HG03097 (cell line): ENCODE data around the gene HOXC5.

Source experiments
- ATAC-seq: cut with Tn5 transposase; IDR thresholded peaks from one replicate; pipeline ENCODE4 v1.9.1; 2021; ENCODE audit not compliant: unreplicated experiment, low FRiP score

The HOXC5 gene

DNA sequence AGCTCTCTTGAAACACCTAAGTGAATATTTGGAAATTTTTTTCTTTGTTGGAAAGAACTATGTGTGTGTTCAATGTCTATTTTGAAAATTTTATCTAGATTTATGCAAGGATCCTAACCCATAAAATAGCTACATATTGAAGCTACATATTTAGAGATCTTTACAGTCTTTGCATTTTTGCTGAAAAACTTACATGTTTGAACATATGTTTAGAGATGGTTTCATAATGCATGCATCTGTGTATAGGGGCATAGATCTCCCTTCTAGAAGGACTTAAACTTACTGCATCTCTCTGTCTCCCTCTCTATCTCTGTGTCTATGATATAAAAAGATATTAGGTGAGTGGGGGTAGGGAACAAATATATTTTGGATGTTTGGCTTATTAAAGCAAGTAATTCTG is 12.6 kb downstream of the HOXC5 start:
- no peak for ATAC-seq

- ATAC-seq = no peak
These were observed 13.1 kb downstream of the HOXC5 start for GRCh38 chr12:54045868-54046521.

DNA sequence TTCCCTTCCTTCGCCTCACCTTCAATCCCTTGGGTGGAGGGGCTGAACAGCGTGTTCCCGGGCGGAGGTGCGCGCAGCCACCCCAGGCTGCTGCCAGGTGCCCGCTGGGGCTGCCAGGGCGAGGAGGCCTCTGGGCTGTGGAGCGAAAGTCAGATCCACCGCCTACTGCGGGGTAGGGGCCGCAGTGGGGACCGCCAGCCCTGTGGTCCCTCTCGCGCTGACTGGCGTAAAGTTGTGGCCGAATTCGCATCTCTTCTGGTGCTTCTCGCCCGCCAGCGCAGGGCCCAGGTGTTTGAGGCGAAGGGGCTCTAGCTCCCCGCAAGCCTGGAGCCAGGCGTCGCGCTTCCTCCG is 13.9 kb downstream of the HOXC5 start:
- ATAC-seq = no peak

DNA sequence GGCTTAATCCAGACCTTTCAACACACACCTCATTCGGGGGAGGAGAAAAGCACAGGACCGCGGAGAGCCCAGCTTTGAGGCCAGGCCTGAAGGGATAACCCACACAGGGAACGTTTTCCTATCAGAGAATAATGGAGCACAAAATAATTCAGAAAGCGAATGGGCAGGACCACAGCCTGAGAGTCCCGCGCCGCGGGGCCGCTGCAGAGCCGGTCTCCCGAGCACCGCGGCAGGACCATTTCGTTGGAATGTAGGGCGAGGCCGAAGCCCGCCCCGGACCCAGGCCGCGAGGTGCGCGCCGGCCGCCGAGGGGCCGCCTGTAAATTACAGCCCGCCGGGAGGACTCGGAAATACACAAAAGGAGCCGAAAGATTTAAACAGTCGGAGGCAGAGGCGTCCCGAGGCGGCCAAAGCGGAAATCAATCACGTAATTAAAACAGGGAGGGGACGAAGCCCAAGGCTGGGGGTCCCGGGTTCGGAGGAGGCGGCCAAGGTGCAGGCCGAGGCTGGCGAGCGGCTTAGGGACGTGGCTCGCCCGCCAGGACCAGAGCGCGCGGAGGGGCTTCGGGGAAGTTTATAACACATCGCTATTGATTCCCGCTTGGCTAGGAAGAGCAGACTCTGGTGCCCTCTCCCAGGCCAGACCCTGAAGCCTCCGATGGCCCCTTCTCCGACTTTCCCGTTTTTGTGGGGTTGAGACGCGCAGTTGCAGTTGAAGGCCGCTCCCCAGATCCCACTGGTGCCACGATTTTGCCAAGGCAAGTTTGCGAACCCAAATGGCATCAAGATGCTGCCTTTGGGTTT is 14.5 kb downstream of the HOXC5 start:
- ATAC-seq = no peak

DNA sequence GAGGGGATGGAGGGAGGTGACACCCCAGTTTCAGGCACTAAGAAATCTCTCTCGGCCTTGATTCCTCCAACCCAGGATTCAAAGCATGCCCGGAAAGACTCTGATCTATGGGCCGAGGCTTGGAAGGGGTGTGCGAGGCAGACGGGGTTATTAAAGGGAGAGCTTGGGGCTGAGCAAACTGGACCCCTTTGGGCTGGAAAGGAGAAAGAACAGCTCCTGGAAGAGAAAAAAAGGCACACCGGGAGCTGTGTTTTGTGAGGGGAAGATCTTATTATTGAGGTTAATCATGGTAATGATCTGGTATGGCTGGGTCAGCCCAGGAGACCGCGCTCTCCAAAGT is 15.1 kb downstream of the HOXC5 start:
- ATAC-seq = no peak

GRCh38 chr12:54048406-54049093 is 15.7 kb downstream of the HOXC5 start:
- ATAC-seq = no peak

- no peak for ATAC-seq
These were observed 16.3 kb downstream of the HOXC5 start for GRCh38 chr12:54049108-54049507.

DNA sequence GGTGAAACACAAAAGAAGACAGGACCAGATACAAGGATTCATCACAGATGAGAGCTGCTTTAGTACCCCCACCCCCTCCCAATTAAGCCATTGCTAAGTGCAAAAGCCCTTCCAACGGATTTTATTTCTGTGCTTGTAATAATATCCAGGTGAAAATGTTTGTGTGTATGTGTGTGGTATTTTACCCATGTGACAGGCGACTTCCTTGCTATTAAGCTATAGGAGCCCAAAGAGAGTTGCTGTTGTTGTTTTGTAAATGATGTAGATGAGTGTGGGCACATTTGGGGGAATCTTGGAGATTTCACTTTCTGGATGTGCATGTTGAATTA is 17.6 kb downstream of the HOXC5 start:
- ATAC-seq = no peak

DNA sequence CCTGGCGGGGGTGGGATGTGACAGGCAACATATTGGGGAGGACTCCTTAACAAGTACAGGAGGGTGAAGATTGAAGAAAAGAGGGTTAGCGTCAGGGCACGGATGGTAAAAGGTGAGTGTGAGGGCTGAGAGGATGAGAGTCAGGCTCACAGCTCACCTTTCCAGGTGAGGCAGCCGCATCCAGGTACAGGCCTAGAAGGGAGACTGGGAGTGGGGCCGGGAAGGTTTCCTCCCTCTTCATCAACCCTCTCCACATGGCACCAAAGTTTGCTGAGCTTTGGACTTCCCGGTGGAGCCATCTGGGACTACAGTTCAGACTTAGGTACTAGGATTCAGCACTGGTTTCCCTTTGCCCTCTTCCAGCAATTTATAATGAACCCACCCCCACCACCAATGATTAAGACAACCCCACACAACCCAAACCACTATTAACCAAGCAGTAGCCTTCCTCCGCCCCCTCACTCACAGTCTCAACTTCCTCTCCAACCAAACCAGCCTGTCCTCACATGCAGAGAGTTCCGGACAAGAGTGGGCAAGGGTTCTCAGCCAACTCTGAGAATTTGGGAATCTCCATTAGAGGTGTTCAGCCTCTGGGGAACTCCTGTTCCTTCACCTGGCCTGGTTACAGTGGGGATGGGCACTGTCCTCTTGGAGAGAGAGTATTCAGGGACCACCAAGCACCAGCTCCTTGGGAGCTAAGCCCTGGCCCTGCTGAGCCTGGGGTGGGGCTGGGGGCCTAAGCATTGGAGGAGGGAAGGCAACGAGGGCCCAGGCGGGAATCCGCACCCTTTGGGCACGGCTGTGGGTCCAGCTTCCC is 18.4 kb downstream of the HOXC5 start:
- no peak for ATAC-seq

DNA sequence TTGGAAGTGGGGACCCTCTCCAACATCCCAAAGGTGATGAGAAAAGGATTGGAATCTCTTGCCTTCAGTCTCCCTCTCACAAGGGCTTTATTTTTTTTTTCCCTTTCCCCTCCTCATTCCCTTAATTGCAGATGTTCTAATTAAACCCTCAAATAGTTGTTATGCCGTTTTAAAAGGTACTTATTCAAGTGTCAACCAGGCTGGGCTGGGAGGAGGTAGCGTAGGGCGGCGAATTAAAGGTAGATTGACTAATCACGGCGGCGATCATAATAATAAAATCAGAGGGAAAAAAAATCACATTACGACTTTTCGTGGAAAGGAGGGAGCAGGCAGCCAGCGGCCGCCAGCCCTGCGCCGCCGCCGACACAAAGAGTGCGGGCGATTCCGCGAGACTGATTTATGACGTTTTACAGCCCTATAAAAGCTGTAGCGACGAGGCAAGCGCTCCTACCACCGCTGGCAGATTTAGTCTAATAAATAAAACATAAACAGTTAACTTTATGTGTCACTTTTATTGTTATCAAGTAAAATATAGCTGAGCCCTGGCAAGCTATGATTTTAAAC is 19.1 kb downstream of the HOXC5 start:
- no peak for ATAC-seq

GRCh38 chr12:54052438-54053002 is 19.7 kb downstream of the HOXC5 start:
- no peak for ATAC-seq

DNA sequence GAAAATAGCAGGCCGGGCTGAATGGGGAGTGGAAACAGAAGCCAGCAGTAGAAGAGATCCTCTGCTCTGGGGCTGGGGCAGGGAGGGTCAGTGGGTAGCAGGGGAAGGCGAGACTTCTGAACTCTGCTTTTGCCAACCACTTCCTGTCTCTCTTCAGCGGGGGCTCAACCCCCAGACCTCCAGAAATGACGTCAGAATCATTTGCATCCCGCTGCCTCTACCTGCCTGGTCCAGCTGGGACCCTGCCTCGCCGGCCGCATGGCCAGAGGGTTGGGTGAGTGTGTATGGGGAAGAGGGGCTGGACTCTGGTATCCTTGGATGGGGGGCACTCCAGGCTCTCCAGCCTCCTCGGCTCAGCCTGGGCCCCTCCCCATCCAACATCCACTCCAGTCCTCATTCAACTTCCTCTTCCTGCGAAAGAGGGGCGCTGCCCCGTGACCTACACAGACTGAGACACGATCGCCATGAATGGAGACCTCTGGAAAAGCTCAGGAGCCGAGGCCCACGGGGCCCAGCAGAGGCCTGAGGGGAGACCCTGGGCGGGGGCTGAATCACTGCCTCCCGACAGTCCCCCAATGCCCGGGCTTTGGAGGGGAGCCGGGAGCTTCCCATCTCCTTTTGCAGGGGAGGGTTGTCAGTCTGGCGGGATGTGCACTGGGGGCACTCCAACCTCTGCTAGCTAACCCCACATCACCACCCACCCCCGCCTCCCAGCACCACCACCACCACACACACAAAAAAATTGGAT is 20.3 kb downstream of the HOXC5 start:
- no peak for ATAC-seq

DNA sequence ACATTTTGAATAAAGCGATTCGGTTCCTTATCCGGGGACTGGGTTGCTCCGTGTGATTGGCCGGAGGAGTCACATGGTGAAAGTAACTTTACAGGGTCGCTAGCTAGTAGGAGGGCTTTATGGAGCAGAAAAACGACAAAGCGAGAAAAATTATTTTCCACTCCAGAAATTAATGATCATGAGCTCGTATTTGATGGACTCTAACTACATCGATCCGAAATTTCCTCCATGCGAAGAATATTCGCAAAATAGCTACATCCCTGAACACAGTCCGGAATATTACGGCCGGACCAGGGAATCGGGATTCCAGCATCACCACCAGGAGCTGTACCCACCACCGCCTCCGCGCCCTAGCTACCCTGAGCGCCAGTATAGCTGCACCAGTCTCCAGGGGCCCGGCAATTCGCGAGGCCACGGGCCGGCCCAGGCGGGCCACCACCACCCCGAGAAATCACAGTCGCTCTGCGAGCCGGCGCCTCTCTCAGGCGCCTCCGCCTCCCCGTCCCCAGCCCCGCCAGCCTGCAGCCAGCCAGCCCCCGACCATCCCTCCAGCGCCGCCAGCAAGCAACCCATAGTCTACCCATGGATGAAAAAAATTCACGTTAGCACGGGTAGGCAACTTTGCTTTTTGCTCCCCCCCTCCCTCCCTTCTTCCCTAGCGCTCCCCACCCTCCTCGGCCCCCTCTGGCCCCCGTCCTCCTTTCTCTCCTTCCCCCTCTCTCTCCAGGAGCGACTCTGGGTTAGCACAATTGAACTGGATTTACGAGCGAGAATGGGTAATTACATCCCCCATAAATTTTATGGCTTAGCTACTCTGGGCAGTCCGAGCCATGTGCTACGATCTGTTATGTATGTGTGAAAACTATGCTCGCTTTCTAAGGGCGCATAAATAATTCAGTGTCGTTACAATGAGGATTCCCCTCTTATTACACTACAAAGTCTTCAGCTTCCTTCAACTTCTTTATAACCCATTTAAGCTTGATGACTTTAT is 21.2 kb downstream of the HOXC5 start, which contains the start of gene HOXC4:
TSS of gene HOXC4 (plus strand) at position 85 of the 991 bp plus-strand sequence. CDS start at position 173, 88 bp downstream.
- ATAC-seq = no peak

- no peak for ATAC-seq
These were observed 21.9 kb downstream of the HOXC5 start for GRCh38 chr12:54054742-54055194.

- no peak for ATAC-seq
These were observed 22.7 kb downstream of the HOXC5 start for GRCh38 chr12:54055552-54055951.

DNA sequence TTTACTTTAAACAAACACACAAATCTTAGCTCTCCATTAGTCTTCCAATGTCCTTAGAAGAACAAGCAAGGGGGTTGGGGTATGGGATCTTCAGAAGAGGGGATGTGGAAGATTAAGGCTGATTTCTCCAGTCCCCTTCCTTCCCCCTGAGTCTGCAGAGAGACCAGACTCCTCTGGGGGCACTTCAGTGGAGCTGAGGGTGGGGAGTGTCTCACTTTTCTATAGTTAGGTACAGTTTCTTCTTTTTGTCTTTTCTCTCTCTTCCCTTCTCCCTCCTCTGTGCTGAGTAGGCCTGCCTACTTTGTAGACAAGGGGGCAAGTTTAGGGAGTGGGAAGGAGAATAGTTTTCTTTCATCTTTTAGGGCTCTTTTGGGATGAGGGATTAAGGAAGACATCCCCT is 23.3 kb downstream of the HOXC5 start:
- ATAC-seq = no peak

DNA sequence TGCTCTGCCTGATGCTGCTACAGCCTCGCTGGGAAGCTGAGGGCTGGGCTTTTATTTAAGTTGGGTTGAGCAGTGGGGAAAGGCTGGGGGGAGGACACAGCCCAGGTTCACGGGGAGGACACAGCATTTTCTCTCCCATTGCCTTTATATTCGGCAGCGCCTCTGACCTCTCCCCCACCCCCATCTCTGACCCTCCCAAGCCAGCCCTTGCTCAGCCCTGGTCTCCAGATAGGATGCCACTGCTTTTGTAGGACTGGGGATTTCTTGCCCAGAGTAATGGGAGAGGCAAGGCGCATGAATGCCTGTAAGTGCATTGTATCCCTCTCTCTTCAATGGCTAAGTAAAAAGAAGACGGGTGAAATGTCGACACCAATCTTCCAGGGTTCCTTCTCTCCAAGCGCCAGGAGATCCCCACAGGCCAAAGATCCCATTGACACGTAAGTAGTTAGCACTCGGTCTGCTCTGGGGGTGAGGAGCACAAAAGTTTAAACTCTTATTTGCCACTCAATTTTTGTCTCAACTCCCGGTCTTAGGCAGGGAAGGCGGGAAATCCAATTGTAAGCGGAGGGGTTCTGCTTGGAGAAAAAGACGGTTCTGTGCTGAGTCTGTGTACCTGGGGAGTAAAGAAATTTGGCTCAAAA is 25.4 kb downstream of the HOXC5 start:
- no peak for ATAC-seq

GRCh38 chr12:54059668-54060067 is 26.8 kb downstream of the HOXC5 start:
- ATAC-seq = no peak
